ENCODE results near the gene APOM.
A peak's percentile ranks its signal among the peaks of the same experiment; 100 is the strongest.

GRCh38 chr6:31615748-31616147, 39.9 kb upstream of the APOM start:
- TF ChIP-seq SPI1 (IDR thresholded peaks at IDR 0.05; ENCODE audit: low read depth, low read length) (peak; percentile 74), POLR2A (IDR thresholded peaks at IDR 0.05; ENCODE audit: low read depth, low read length) (peak; percentile 64)

Data from GM12891 (cell line).